Measurements from ENCODE around the gene NACC2.
A peak's percentile ranks its signal among the peaks of the same experiment; 100 is the strongest.

NACC2 gene

DNA sequence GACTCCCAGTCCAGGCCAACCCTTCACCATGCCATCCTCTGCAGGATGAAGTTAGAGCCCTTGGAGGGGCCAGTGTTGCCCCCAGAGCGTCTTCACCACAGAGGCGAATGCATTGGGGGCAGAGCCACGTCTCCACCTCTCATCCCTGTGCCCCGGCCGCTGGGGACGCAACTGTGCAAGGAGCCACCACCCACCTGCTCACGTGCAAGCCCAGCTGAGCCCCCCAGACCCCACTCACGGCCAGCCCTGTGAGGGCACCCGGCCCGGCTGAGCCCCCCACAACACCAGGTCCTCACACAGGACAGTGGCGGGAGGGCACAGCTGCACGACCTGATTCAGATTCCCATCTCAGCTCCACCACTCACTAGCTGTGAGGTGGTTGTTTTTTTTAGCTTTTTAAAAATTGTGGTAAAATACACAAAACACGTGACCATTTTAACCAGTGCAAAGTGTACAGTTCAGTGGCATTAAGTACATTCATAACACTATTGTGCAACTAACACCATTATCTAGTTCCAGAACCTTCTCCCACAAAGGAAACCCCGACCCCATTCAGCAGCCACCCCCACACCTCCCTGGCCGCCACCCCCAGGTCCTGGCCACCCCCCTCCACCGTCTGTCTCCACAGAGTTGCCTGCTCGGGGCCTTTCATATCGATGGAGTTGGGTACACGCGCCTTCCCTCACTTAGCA lies 100.4 kb downstream of the NACC2 start:
- no peaks in the 10 kb centered on the region; the same call in 1 of the 2 replicates for H3K27me3 ChIP-seq (ENCODE audit: insufficient read depth, low read length)
- peaks cover 14% of the 10 kb centered on the region for H3K4me1 ChIP-seq (ENCODE audit: insufficient read depth, low read length)
- H3K9me3 ChIP-seq (ENCODE audit: insufficient read depth, low read depth, low read length), result no peaks in the 10 kb centered on the region
- no peak overlapping the region for H3K4me3 ChIP-seq (ENCODE audit: low read length)
- no peak overlapping the region for H3K9ac ChIP-seq (ENCODE audit: low read depth, low read length)
- no peak overlapping the region for H3K27ac ChIP-seq (ENCODE audit: low read length)
- H3K36me3 ChIP-seq (ENCODE audit: insufficient read depth, low read depth, low read length), result no peaks in the 10 kb centered on the region

DNA sequence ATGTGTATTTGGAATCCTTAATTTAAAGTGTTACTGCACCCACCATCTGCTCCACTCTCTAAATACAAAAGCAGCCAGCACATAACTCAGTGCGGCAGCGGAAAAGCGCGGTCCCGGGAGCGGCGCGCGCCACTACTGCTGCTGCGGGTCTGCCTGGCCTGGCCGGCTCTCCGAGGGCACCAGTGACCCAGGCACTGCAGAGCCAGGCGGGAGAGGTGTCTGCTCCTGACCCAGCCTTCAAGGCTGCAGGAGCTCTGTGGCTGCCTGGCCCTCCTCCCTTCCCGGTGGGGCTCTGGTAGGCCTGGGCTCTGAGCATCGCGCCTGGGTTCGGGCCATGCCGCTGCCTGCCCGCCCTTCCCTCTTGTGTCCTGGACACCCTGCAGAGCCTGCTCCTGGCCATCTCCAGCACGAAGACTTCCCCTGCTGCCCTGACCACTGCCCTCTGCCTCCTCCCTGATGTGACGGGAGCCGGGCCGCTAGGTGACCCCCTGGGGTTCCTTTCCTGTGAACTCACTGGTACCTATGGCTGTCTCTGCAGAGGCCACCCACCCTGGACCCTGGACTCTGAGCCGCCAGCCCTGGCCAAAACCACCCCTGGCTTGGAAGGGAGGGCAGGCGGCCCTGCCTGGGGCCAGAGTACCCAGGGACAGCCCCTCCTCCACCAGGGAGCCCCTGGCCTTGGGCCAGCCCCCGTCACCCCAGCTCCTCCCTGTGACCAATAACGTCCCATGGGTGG lies 101.2 kb downstream of the NACC2 start:
- no peak overlapping the region for H3K27ac ChIP-seq (ENCODE audit: low read length)

DNA sequence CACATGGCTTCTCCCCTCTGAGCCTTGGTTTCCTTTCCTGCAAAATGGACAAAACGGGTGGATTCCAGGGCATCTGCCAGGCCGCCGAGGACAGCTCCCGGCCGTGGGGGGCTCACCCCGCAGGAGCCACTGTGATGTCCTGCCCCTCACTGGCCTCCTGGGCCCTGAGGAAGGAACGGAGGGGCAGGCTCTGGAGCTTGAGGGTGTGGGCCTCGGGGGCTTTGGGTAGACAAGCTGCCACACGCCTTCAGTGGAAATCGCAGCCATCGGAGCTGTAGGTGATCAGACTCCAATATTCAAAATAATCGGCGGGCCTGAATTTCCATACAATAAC lies 101.7 kb downstream of the NACC2 start:
- H3K9ac ChIP-seq (ENCODE audit: low read depth, low read length), result peak overlapping the region; percentile 57; the same call in 1 of the 2 replicates
- no peaks in the 10 kb centered on the region; the same call in 1 of the 2 replicates for H3K27me3 ChIP-seq (ENCODE audit: insufficient read depth, low read length)
- H3K4me3 ChIP-seq (ENCODE audit: low read length), result no peak overlapping the region; the same call in 1 of the 2 replicates
- peaks cover 14% of the 10 kb centered on the region for H3K4me1 ChIP-seq (ENCODE audit: insufficient read depth, low read length)
- no peaks in the 10 kb centered on the region for H3K9me3 ChIP-seq (ENCODE audit: insufficient read depth, low read depth, low read length)
- no peak overlapping the region for H3K27ac ChIP-seq (ENCODE audit: low read length)
- H3K36me3 ChIP-seq (ENCODE audit: insufficient read depth, low read depth, low read length), result no peaks in the 10 kb centered on the region

More for the DNA sequence above, 101.2 kb downstream of the NACC2 start:
- peak overlapping the region; percentile 57; the same call in 1 of the 2 replicates for H3K9ac ChIP-seq (ENCODE audit: low read depth, low read length)
- H3K4me3 ChIP-seq (ENCODE audit: low read length), result no peak overlapping the region
- H3K36me3 ChIP-seq (ENCODE audit: insufficient read depth, low read depth, low read length), result no peaks in the 10 kb centered on the region
- H3K9me3 ChIP-seq (ENCODE audit: insufficient read depth, low read depth, low read length), result no peaks in the 10 kb centered on the region
- H3K27me3 ChIP-seq (ENCODE audit: insufficient read depth, low read length), result no peaks in the 10 kb centered on the region; the same call in 1 of the 2 replicates
- peaks cover 14% of the 10 kb centered on the region for H3K4me1 ChIP-seq (ENCODE audit: insufficient read depth, low read length)

DNA sequence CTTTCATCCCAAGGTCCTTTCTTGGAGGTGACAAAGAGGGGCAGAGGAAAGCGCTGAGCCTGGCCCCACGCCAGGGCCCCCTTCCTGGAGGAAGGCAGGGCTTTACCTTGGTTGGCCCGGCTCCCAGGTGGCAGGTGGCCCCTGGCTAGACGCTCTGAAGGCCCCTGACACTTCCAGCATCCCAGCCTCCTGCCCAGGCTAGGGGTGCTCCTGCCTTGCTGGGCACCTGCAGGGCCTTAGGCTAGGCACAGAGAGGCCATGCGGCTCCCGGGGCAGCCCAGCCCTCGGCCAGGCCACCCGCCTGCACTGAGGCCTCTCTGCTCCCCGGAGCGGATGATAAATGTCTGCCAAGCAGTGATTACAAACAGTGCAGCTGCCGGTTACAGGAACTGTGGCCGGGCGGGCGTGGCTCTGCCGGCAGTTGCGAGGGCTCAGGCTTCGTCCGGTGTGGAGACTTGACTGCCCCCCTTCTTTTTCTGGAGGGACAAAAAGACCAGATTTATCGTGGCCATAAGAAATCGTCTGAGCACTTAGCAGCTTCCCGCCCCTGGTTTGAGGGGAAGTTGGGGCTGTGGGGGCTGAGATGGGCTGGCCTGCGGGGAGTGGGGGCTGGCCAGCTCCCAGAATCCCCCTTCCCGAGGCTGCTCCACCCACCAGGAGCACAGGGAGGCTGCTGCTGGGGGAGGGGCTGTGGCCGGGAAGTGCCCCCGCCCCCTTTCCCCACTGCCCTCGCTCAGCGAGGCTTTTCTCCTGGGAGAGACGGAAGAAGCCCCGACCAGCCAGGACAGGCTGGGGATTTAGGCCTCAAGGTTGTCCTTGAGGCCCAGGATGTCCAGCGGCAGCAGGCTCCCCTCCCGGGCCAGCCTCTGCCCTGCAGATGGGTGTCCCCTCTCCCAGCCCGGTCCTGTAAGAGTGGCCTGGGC lies 102.3 kb downstream of the NACC2 start:
- peaks cover 14% of the 10 kb centered on the region for H3K4me1 ChIP-seq (ENCODE audit: insufficient read depth, low read length)
- no peaks in the 10 kb centered on the region for H3K9me3 ChIP-seq (ENCODE audit: insufficient read depth, low read depth, low read length)
- H3K9ac ChIP-seq (ENCODE audit: low read depth, low read length), result peak overlapping the region; percentile 57; the same call in 1 of the 2 replicates
- no peaks in the 10 kb centered on the region for H3K36me3 ChIP-seq (ENCODE audit: insufficient read depth, low read depth, low read length)
- H3K27me3 ChIP-seq (ENCODE audit: insufficient read depth, low read length), result no peaks in the 10 kb centered on the region; the same call in 1 of the 2 replicates
- peak overlapping the region; percentile 54; the same call in 1 of the 2 replicates for H3K4me3 ChIP-seq (ENCODE audit: low read length)
- H3K27ac ChIP-seq (ENCODE audit: low read length), result no peak overlapping the region

DNA sequence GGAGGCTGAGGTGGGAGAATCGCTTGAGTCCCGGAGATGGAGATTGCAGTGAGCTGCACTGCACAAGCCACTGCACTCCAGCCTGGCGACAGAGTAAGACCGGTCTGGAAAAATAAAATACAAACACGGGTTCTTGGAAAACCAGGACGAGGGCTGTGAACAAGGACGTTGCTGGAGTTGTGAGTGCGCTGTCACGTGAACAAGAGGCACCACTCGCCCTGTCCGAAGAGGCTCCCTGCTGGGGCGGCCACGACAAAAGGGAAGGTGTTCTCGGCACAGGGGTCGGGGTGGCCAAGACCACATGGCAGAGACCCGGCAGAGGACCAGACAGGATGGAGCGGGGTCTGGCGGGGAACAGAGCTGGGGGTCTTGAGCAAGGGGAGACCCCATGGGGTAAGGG lies 103.3 kb downstream of the NACC2 start:
- Histone ChIP-seq H3K4me1 (ENCODE audit: insufficient read depth, low read length) (peaks cover 14% of the 10 kb centered on the region), H3K27me3 (ENCODE audit: insufficient read depth, low read length) (no peaks in the 10 kb centered on the region; the same call in 1 of the 2 replicates), H3K9me3 (ENCODE audit: insufficient read depth, low read depth, low read length) (no peaks in the 10 kb centered on the region), H3K4me3 (ENCODE audit: low read length) (no peak overlapping the region), H3K36me3 (ENCODE audit: insufficient read depth, low read depth, low read length) (no peaks in the 10 kb centered on the region), H3K9ac (ENCODE audit: low read depth, low read length) (no peak overlapping the region), H3K27ac (ENCODE audit: low read length) (no peak overlapping the region)

DNA sequence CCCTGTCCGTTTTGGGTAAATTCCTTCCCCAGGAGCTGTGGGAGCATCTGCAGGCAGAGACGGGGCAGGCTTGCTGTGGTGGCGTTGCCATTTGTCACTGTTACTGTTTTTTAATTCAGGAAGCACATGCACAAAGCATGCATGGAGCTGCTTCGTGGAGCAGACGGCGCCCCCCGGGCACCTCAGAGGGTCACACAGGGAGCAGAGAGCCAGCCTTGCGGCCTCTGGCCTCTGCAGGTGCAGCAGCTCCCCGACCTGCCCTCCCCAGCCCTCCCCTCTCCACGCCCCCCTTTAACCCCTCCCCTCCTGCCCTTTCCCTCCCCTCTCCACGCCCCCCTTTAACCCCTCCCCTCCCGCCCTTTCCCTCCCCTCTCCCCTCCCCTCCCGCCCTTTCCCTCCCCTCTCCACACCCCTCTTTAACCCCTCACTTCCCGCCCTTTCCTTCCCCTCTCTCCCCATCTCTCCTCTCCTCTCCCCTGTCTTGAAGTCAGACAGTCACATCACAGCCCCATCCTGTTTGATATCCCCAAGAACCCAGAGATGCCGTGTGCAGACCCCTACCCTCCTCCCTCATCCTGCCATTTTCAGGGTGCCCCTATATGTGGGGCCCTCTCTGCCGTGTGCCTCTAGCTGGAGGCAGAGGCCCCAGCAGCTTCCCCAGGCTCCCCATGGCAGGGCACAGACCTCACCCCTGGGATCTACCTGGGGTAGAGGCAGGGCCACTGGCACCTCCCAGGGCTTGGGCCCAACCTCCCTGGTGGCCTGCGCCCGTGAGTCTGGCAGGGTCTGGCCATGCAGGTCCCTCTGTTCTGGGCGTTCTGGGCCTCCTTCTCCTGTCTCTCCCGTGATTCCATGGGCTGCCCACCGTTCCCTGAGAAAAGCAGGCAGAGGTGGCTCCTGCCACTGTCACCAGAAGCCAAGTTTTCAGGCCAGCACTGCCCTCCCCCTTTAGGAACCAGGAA lies 104.3 kb downstream of the NACC2 start:
- Histone ChIP-seq H3K9me3 (ENCODE audit: insufficient read depth, low read depth, low read length) (no peaks in the 10 kb centered on the region), H3K4me3 (ENCODE audit: low read length) (no peak overlapping the region), H3K4me1 (ENCODE audit: insufficient read depth, low read length) (peaks cover 14% of the 10 kb centered on the region), H3K27me3 (ENCODE audit: insufficient read depth, low read length) (no peaks in the 10 kb centered on the region; the same call in 1 of the 2 replicates), H3K9ac (ENCODE audit: low read depth, low read length) (no peak overlapping the region), H3K27ac (ENCODE audit: low read length) (no peak overlapping the region), H3K36me3 (ENCODE audit: insufficient read depth, low read depth, low read length) (no peaks in the 10 kb centered on the region)

DNA sequence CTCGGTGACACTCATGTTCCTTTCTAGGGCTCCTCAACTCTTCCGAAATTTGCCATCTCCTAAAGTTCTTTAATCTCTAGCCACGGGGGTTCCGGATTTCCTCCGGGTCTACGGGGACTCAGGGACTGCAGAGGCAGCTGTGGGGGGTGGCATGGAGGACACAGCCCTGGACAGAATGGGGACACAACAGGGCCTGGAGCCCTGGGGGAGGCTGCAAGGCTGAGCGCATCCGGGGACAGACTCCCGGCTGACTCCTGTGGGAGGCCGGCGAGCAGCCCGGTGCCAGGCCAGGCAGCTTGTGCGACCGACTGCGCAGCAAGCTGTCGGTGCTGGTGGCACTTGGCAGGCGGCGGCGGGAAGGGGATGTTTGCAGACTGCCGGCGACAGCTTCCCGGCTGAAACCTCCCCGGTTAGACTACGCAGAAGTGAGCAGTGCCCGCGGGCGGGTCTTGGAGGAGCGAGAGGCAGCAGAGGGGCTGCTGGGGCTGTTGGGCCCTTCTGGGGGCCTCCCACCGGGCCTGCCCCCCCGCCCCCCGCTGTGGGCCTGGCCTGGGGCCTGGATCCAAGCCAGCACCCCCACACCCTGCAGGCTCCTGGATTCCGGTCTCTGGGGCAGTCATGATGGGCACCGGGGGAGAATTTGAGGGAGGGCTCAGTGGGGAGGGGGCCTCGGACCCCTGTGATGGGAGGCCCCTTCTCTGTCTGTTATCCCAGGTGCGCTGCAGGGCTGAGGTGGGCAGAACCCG lies 105.2 kb downstream of the NACC2 start:
- H3K36me3 ChIP-seq (ENCODE audit: insufficient read depth, low read depth, low read length), result no peaks in the 10 kb centered on the region
- no peak overlapping the region for H3K9ac ChIP-seq (ENCODE audit: low read depth, low read length)
- H3K27ac ChIP-seq (ENCODE audit: low read length), result no peak overlapping the region
- H3K4me3 ChIP-seq (ENCODE audit: low read length), result no peak overlapping the region
- peaks cover 14% of the 10 kb centered on the region for H3K4me1 ChIP-seq (ENCODE audit: insufficient read depth, low read length)
- no peaks in the 10 kb centered on the region; the same call in 1 of the 2 replicates for H3K27me3 ChIP-seq (ENCODE audit: insufficient read depth, low read length)
- H3K9me3 ChIP-seq (ENCODE audit: insufficient read depth, low read depth, low read length), result no peaks in the 10 kb centered on the region

DNA sequence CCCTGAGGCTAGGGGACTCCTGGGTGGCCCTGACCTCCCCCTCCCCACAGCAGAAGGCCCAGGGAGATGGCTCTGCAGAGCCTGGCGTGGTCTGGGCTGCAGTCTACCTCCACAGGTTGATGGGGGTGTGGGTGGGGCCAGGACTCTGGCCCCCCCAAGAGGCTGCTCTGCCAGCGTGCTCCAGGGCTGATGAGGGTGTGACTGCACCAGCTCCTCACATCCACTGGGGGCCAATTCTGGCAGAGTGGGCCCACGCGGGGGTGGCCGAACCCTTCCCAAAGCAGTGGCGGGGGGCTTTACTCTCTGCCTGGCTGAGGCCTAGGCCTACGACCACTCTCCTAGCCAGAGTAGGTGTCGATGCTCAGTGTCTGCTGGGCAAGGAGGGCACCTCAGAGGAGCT lies 105.9 kb downstream of the NACC2 start:
- Histone ChIP-seq H3K4me3 (ENCODE audit: low read length) (no peak overlapping the region), H3K27me3 (ENCODE audit: insufficient read depth, low read length) (no peaks in the 10 kb centered on the region; the same call in 1 of the 2 replicates), H3K27ac (ENCODE audit: low read length) (no peak overlapping the region), H3K4me1 (ENCODE audit: insufficient read depth, low read length) (peaks cover 14% of the 10 kb centered on the region), H3K36me3 (ENCODE audit: insufficient read depth, low read depth, low read length) (no peaks in the 10 kb centered on the region), H3K9ac (ENCODE audit: low read depth, low read length) (no peak overlapping the region), H3K9me3 (ENCODE audit: insufficient read depth, low read depth, low read length) (no peaks in the 10 kb centered on the region)

DNA sequence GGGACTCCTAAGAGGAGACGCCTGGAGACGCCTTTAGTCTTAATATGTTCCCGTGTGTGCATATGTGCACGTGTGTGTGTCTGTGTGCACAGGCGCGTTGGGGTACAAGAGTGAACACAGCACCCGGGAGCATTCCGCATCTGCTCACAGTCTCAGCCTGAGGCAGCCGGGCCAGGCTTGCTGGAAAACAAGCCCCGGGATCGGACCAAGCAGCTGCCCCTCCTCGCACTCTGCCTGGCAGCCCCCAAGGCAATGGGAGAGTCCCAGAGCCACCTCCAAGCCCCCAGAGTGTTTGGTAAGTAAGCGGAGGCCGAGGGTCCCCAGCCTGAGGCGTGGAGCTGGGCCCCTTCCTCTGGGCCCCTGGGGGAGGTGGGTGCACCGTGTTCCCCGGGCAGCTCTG lies 106.6 kb downstream of the NACC2 start:
- Histone ChIP-seq H3K9ac (ENCODE audit: low read depth, low read length) (no peak overlapping the region), H3K36me3 (ENCODE audit: insufficient read depth, low read depth, low read length) (no peaks in the 10 kb centered on the region), H3K9me3 (ENCODE audit: insufficient read depth, low read depth, low read length) (no peaks in the 10 kb centered on the region), H3K27ac (ENCODE audit: low read length) (no peak overlapping the region), H3K4me1 (ENCODE audit: insufficient read depth, low read length) (peaks cover 11% of the 10 kb centered on the region), H3K27me3 (ENCODE audit: insufficient read depth, low read length) (no peaks in the 10 kb centered on the region; the same call in 1 of the 2 replicates), H3K4me3 (ENCODE audit: low read length) (no peak overlapping the region)

DNA sequence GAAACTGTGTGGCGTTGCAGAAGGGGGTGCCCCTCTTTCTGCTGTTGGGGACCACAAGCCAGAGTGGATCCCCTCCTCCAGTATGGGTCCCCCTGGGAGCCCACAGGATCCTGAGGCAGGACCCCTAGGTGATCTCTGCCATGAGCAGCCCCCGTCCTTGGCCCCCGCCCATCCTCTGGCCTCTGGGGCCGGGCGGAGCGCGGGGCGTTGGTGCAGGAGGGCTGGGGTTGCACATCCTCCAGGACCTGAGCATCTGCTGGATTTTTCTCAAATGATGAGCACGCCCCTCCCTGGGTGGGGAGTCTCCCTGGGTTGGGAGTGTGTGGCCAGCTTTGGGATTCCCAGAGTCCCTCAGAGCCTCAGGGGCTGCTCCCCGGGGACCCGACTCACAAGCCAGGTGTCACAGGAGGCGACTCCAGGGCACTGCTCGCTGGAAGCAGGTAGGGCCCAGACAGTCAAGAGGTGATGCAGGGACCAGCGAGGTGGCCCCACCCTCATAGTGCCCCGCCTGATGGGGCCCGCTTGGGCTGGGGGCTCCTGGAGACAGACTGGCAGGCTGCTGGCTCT lies 107.2 kb downstream of the NACC2 start:
- Histone ChIP-seq H3K27ac (ENCODE audit: low read length) (no peak overlapping the region), H3K27me3 (ENCODE audit: insufficient read depth, low read length) (no peaks in the 10 kb centered on the region; the same call in 1 of the 2 replicates), H3K4me1 (ENCODE audit: insufficient read depth, low read length) (peaks cover 7% of the 10 kb centered on the region; the same call in 1 of the 2 replicates), H3K4me3 (ENCODE audit: low read length) (no peak overlapping the region), H3K9me3 (ENCODE audit: insufficient read depth, low read depth, low read length) (no peaks in the 10 kb centered on the region), H3K36me3 (ENCODE audit: insufficient read depth, low read depth, low read length) (no peaks in the 10 kb centered on the region), H3K9ac (ENCODE audit: low read depth, low read length) (no peak overlapping the region)
